ENCODE measurements around the gene GKN1. TPM values are rescaled to one million over a fixed set of nuclear protein-coding genes. Genes with fewer than 3 reads are reported as not detected.

The GKN1 gene
- total RNA-seq, 4 donors from 2014 or later: not detected

DNA sequence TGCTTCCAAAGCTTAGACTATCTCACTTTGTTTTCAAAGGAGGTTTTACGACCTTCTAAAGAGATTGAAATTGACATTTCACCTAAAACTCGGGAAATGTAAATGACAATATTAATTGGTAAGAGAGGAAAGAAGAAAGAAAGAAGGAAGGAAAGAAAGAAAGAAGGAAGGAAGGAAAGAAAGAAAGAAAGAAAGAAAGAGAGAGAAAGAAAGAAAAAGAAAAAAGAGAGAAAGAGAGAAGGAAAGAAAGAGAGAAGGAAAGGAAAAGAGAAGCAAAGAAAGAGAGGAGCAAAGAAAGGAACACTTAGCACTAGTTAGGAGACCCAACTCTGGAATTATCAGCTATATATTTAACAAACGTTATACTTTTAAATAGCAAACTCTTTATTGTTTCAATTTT is 3.7 kb downstream of the GKN1 start:
- no peaks in the 10 kb centered on the region for H3K9me3 ChIP-seq
- no peak for DNase-seq (ENCODE audit: extremely low spot score)
- 89% methylated on average over 3 of the region's 3 CpGs for WGBS
- no peak overlapping the region for H3K4me3 ChIP-seq
- no peaks in the 10 kb centered on the region for H3K27me3 ChIP-seq
- no peaks in the 10 kb centered on the region for H3K36me3 ChIP-seq
- H3K4me1 ChIP-seq: no peaks in the 10 kb centered on the region
- TF ChIP-seq POLR2A (IDR thresholded peaks at IDR 0.05; ENCODE audit: low read depth): no peak
- no peak for TF ChIP-seq EP300 (IDR thresholded peaks at IDR 0.05)
- TF ChIP-seq, protein P1, sequence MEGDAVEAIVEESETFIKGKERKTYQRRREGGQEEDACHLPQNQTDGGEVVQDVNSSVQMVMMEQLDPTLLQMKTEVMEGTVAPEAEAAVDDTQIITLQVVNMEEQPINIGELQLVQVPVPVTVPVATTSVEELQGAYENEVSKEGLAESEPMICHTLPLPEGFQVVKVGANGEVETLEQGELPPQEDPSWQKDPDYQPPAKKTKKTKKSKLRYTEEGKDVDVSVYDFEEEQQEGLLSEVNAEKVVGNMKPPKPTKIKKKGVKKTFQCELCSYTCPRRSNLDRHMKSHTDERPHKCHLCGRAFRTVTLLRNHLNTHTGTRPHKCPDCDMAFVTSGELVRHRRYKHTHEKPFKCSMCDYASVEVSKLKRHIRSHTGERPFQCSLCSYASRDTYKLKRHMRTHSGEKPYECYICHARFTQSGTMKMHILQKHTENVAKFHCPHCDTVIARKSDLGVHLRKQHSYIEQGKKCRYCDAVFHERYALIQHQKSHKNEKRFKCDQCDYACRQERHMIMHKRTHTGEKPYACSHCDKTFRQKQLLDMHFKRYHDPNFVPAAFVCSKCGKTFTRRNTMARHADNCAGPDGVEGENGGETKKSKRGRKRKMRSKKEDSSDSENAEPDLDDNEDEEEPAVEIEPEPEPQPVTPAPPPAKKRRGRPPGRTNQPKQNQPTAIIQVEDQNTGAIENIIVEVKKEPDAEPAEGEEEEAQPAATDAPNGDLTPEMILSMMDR (IDR thresholded peaks at IDR 0.05): no peak
- TF ChIP-seq POLR2AphosphoS5 (IDR thresholded peaks at IDR 0.05): no peak
- intact Hi-C loops (cut with DNase I): no loop called here
- H3K27ac ChIP-seq (replicated peaks in 1 of 4): no peak overlapping the region

DNA sequence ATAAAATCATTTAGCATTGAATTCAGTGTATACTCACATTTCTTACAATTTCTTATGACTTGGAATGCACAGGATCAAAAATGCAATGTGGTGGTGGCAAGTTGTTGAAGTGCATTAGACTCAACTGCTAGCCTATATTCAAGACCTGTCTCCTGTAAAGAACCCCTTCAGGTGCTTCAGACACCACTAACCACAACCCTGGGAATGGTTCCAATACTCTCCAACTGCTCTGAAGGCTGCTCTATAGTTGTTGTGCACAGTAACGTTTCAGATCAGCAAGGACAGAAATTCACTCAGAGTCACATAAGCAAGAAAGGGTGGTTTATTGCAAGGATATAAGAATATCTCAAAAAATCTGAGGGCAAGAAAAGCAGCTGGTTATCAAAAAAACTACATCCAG is 6.5 kb downstream of the GKN1 start:
- no peak for DNase-seq (ENCODE audit: extremely low spot score)
- intact Hi-C loops (cut with DNase I): no loop called here

DNA sequence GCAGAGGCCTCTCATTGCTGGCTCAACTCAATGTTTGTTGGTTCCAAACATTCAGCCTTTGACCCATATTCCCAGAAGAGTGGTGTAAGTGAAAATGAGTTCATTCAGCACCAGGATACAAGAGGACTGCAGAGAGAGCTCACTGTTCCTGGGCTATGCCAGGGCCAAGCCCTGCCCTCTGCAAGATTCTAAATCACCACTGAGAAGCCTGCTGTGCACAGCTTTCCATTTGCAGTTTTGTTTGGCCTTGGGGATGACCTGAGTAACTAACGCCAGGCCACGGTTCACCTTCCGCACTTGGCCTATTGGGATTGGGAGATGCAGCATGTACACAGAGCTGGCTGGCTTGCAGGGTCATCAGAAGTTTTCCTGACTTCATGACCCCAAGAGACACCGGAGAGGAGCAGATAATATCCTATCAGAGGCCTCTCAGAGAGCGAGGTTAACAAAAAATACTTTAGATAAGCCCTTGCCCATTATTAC is 12.6 kb downstream of the GKN1 start:
- DNase-seq (ENCODE audit: extremely low spot score): no peak

More for the DNA sequence above, 6.5 kb downstream of the GKN1 start:
- WGBS: 71% methylated on average over 1 of the region's 1 CpG
- H3K36me3 ChIP-seq: no peaks in the 10 kb centered on the region
- no peaks in the 10 kb centered on the region for H3K27me3 ChIP-seq
- H3K27ac ChIP-seq (replicated peaks in 1 of 4): no peak overlapping the region
- no peaks in the 10 kb centered on the region for H3K9me3 ChIP-seq
- H3K4me1 ChIP-seq: no peaks in the 10 kb centered on the region
- TF ChIP-seq EP300 (IDR thresholded peaks at IDR 0.05): no peak
- TF ChIP-seq, protein P1 (IDR thresholded peaks at IDR 0.05): no peak
- no peak for TF ChIP-seq POLR2AphosphoS5 (IDR thresholded peaks at IDR 0.05)
- TF ChIP-seq POLR2A (IDR thresholded peaks at IDR 0.05; ENCODE audit: low read depth): no peak
- no peak overlapping the region for H3K4me3 ChIP-seq

DNA sequence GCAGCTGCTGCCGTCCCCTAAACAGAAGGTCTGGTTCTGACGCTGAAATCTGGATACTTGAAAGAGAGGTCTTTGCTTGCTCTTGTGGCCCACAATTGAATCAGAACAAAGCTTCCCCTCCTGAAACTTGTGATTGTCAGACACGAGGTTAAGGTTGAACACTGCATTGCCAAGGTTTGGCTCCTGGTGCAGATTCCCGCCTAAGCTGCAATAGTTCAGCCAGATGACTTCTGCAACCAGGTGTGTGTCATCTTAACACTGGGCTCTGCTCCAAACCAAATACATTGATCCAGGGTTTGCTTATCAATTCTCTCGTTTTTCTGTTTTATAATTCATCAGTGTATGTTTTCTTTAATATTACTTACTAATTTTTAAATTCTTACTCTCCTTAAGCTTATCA is 14.6 kb downstream of the GKN1 start:
- no peaks in the 10 kb centered on the region for H3K4me1 ChIP-seq
- TF ChIP-seq POLR2A (IDR thresholded peaks at IDR 0.05; ENCODE audit: low read depth): no peak
- TF ChIP-seq POLR2AphosphoS5 (IDR thresholded peaks at IDR 0.05): no peak
- no peak for TF ChIP-seq EP300 (IDR thresholded peaks at IDR 0.05)
- TF ChIP-seq, protein P1 (IDR thresholded peaks at IDR 0.05): no peak
- no peaks in the 10 kb centered on the region for H3K27me3 ChIP-seq
- H3K27ac ChIP-seq (replicated peaks in 1 of 4): no peak overlapping the region
- no peak overlapping the region for H3K4me3 ChIP-seq
- no peaks in the 10 kb centered on the region for H3K9me3 ChIP-seq
- intact Hi-C loops (cut with DNase I): no loop called here
- 79% methylated on average over 5 of the region's 5 CpGs for WGBS
- no peaks in the 10 kb centered on the region for H3K36me3 ChIP-seq
- DNase-seq (ENCODE audit: extremely low spot score): no peak

More for the DNA sequence above, 12.6 kb downstream of the GKN1 start:
- Histone ChIP-seq H3K4me1 (no peaks in the 10 kb centered on the region), H3K27ac (replicated peaks in 1 of 4) (no peak overlapping the region), H3K36me3 (no peaks in the 10 kb centered on the region), H3K9me3 (no peaks in the 10 kb centered on the region), H3K4me3 (no peak overlapping the region), H3K27me3 (no peaks in the 10 kb centered on the region)
- 80% methylated on average over 5 of the region's 5 CpGs for WGBS
- TF ChIP-seq, protein P1 (IDR thresholded peaks at IDR 0.05): no peak
- no peak for TF ChIP-seq POLR2A (IDR thresholded peaks at IDR 0.05; ENCODE audit: low read depth)
- TF ChIP-seq EP300 (IDR thresholded peaks at IDR 0.05): no peak
- TF ChIP-seq POLR2AphosphoS5 (IDR thresholded peaks at IDR 0.05): no peak
- intact Hi-C loops (cut with DNase I): no loop called here

DNA sequence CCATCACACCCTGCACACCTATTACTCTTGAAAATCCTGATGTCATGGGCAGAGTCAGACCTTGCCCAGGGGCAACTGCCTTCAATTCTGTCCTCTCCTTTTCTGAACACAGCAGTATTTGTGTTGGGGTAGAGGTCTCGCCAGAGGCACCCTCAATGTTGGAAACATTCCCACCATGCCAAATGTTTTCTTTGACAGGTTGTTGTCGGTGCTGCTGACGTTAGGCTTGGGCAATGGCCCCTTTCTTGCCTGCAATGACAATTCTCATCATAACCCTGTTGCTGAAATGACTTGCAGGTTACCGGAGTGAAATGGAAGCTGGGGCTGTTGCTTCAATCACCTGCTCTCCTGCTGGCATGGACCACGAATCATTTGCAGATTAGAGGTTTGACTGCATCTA is 17.9 kb downstream of the GKN1 start:
- 90% methylated on average over 5 of the region's 5 CpGs for WGBS
- no peaks in the 10 kb centered on the region for H3K4me1 ChIP-seq
- no peaks in the 10 kb centered on the region for H3K9me3 ChIP-seq
- H3K27me3 ChIP-seq: no peaks in the 10 kb centered on the region
- intact Hi-C loops (cut with DNase I): no loop called here
- TF ChIP-seq, protein P1 (IDR thresholded peaks at IDR 0.05): no peak
- H3K27ac ChIP-seq (replicated peaks in 1 of 4): no peak overlapping the region
- H3K36me3 ChIP-seq: no peaks in the 10 kb centered on the region
- H3K4me3 ChIP-seq: no peak overlapping the region
- DNase-seq (ENCODE audit: extremely low spot score): no peak

Data from esophagus muscularis mucosa (tissue), 4 donors.